ENCODE measurements around the gene FXYD3.

Gene FXYD3

GRCh38 chr19:35132254-35132653 is 16.6 kb downstream of the FXYD3 start:
- H3K4me3 ChIP-seq (ENCODE audit: low read length): no peak overlapping the region
- no peak for DNase-seq (ENCODE audit: low read depth)
- TF ChIP-seq CTCF (conservative IDR thresholded peaks at IDR 0.05; ENCODE audit: low read length): no peak

GRCh38 chr19:35133826-35134225 is 18.2 kb downstream of the FXYD3 start:
- DNase-seq (ENCODE audit: low read depth): no peak
- H3K4me3 ChIP-seq (ENCODE audit: low read length): no peak overlapping the region
- no peak for TF ChIP-seq CTCF (conservative IDR thresholded peaks at IDR 0.05; ENCODE audit: low read length)

- DNase-seq (ENCODE audit: low read depth): no peak
- TF ChIP-seq CTCF (conservative IDR thresholded peaks at IDR 0.05; ENCODE audit: low read length): no peak
These were observed 19.1 kb downstream of the FXYD3 start, which contains the start of gene LGI4 for GRCh38 chr19:35134601-35135242. Gene LGI4 (minus strand): TSS chr19:35135059. CDS start chr19:35134680, 379 bp downstream.

GRCh38 chr19:35135389-35135909 is 19.8 kb downstream of the FXYD3 start:
- H3K4me3 ChIP-seq (ENCODE audit: low read length): no peak overlapping the region
- peak; percentile 51 for DNase-seq (ENCODE audit: low read depth)
- TF ChIP-seq CTCF (conservative IDR thresholded peaks at IDR 0.05; ENCODE audit: low read length): peak; percentile 78

More at GRCh38 chr19:35134601-35135242, 19.1 kb downstream of the FXYD3 start, which contains the start of gene LGI4:
- no peak within 1 kb of the TSS for H3K4me3 ChIP-seq (ENCODE audit: low read length)

GRCh38 chr19:35136231-35136630 is 20.6 kb downstream of the FXYD3 start:
- TF ChIP-seq CTCF (conservative IDR thresholded peaks at IDR 0.05; ENCODE audit: low read length): no peak
- H3K4me3 ChIP-seq (ENCODE audit: low read length): no peak overlapping the region
- no peak for DNase-seq (ENCODE audit: low read depth)

- no peak for DNase-seq (ENCODE audit: low read depth)
- no peak for TF ChIP-seq CTCF (conservative IDR thresholded peaks at IDR 0.05; ENCODE audit: low read length)
- H3K4me3 ChIP-seq (ENCODE audit: low read length): no peak overlapping the region
These were observed 21.5 kb downstream of the FXYD3 start for GRCh38 chr19:35136977-35137702.
